Spleen (tissue), 11 donors: ENCODE results near the gene FAM228B. TPM values are rescaled to one million over a fixed set of nuclear protein-coding genes. Genes with fewer than 3 reads are reported as not detected.

Experiments used
- DNase-seq: peaks from one replicate; pipeline ENCODE4 v3.0.0-alpha.2; 2020
- H3K27ac ChIP-seq, 8 donors: fragments of 200-600 bp; sonication (generic) in 7 of 8; 1 replicate in 4 of 8; 2 replicates in 4 of 8; pipeline versions ENCODE4 v1.5.0 to v1.8.0; 2016 to 2021; ENCODE audit warnings: inconsistent platforms in 4 of 8, mild to moderate bottlenecking in 4 of 8, moderate library complexity in 1 of 8
- H3K27me3 ChIP-seq, 7 donors: fragments of 200-600 bp; sonication (generic) in 6 of 7; replicated peaks in 1 of 7; 1 replicate in 4 of 7; 2 replicates in 3 of 7; pipeline versions ENCODE4 v1.5.0 to v1.8.0; 2016 to 2021; ENCODE audit warnings: inconsistent platforms in 3 of 7, mild to moderate bottlenecking in 1 of 7
- H3K36me3 ChIP-seq, 6 donors: fragments of 200-600 bp; sonication (generic) in 5 of 6; 1 replicate in 4 of 6; 2 replicates in 2 of 6; pipeline versions ENCODE4 v1.5.0 to v1.8.0; 2016 to 2021; ENCODE audit warnings: inconsistent platforms in 2 of 6
- H3K4me1 ChIP-seq, 6 donors: fragments of 200-600 bp; sonication (generic) in 5 of 6; 1 replicate in 3 of 6; 2 replicates in 3 of 6; pipeline versions ENCODE4 v1.5.0 to v1.8.0; 2016 to 2021; ENCODE audit warnings: inconsistent platforms in 3 of 6
- H3K4me3 ChIP-seq, 8 donors: fragments of 200-600 bp; sonication (generic) in 7 of 8; 1 replicate in 4 of 8; 2 replicates in 4 of 8; pipeline versions ENCODE4 v1.5.0 to v1.8.0; 2016 to 2021; ENCODE audit warnings: inconsistent platforms in 4 of 8, mild to moderate bottlenecking in 4 of 8, moderate library complexity in 2 of 8
- H3K9me3 ChIP-seq, 8 donors: fragments of 200-600 bp; sonication (generic) in 7 of 8; 1 replicate in 4 of 8; 2 replicates in 4 of 8; pipeline versions ENCODE4 v1.5.0 to v1.8.0; 2016 to 2021; ENCODE audit warnings: inconsistent platforms in 4 of 8
- CTCF ChIP-seq, 11 experiments: fragments of 200-600 bp in 7 of 11; fragments of 450-650 bp in 4 of 11; sonication (generic) in 4 of 11; IDR thresholded peaks in 8 of 11; conservative IDR thresholded peaks in 3 of 11; 1 replicate in 7 of 11; 2 replicates in 4 of 11; pipeline versions ENCODE4 v1.4.0 to v1.8.0; 2016 to 2021; ENCODE audit warnings: antibody characterized with exemption in 11 of 11, inconsistent platforms in 4 of 11, mild to moderate bottlenecking in 1 of 11
- POLR2A ChIP-seq, 3 donors: fragments of 450-650 bp; IDR thresholded peaks; one replicate each; pipeline ENCODE4 v1.5.1; 2017; ENCODE audit warnings: antibody characterized with exemption in 3 of 3, mild to moderate bottlenecking in 1 of 3
- POLR2AphosphoS5 ChIP-seq, 3 donors: sonication (generic); formaldehyde crosslinking; IDR thresholded peaks; one replicate each; pipeline ENCODE4 v1.5.1; 2017; ENCODE audit warnings: antibody characterized with exemption in 3 of 3
- WGBS, 5 donors: extraction: QIAGEN DNeasy Blood & Tissue Kit in 3 of 5; methylation state at CpG; one replicate each; pipeline versions ENCODE4 v1.1.5 to v1.1.7; 2013 to 2018; 5-methylcytosine and 5-hydroxymethylcytosine counted together
- intact Hi-C: fragments of 100-400 bp; cut with DNase I; formaldehyde crosslinking; loops from one replicate; pipeline ENCODE4 v1.15.0; 2023; ENCODE audit warnings: low total_unique reads
- polyA plus RNA-seq, 3 donors: library from polyadenylated mRNA; stranded (reverse); fragments of 200-250 nt; gene quantifications; one replicate each; pipeline ENCODE4 v1.2.1, GENCODE V29; 2013
- total RNA-seq, 7 donors: library from RNA; depleted of rRNA in 3 of 7; stranded (reverse); fragments of >200 nt in 3 of 7; fragmentation: NEBNext Ultra II Directional in 4 of 7; extraction: Animal tissue kit (Norgen Biotek cat#: 25700) in 4 of 7; gene quantifications; one replicate each; pipeline versions ENCODE4 v1.1.0 to v1.2.1, GENCODE V29; 2016 to 2021
- donor health status: healthy with polysubstance abuse.
- donor health status: DM: no; HTN: no; CAD: no; lungs with moderate emphysema.
- donor health status: DM: no; HTN: no; CAD: no.
- donor health status: Bipolar disorder and iron deficiency.
- donor health status: healthy.
- donor health status: DM: no; HTN: no; CAD: no.
- donor health status: DM: yes; HTN: yes; CAD: no.

FAM228B gene
- total and polyA plus RNA-seq, 10 donors = 12.8 to 37.7 (median 29.2) TPM

- DNase-seq = no peak
- TF ChIP-seq POLR2AphosphoS5 (IDR thresholded peaks at IDR 0.05) (no peak), CTCF (IDR thresholded peaks at IDR 0.05 in 8 of 11, conservative IDR thresholded peaks at IDR 0.05 in 3 of 11) (no peak), POLR2A (IDR thresholded peaks at IDR 0.05) (no peak)
- H3K27me3 ChIP-seq = no peaks in the 10 kb centered on the region
- peaks cover 0 to 9% (median 6%) of the 10 kb centered on the region in 8 donors for H3K9me3 ChIP-seq
- no peak overlapping the region for H3K4me3 ChIP-seq
- intact Hi-C loops = no loop called here
- H3K36me3 ChIP-seq = peaks cover 0 to 25% (median 0%) of the 10 kb centered on the region in 6 donors
- peaks cover 0 to 14% (median 6%) of the 10 kb centered on the region in 6 donors for H3K4me1 ChIP-seq
- no peak overlapping the region for H3K27ac ChIP-seq
These were observed 37.5 kb downstream of the FAM228B start for GRCh38 chr2:24160761-24161160.

GRCh38 chr2:24162494-24162893 lies 39.2 kb downstream of the FAM228B start:
- peaks cover 0 to 25% (median 0%) of the 10 kb centered on the region in 6 donors for H3K36me3 ChIP-seq
- TF ChIP-seq CTCF (IDR thresholded peaks at IDR 0.05 in 8 of 11, conservative IDR thresholded peaks at IDR 0.05 in 3 of 11) (no peak), POLR2A (IDR thresholded peaks at IDR 0.05) (no peak), POLR2AphosphoS5 (IDR thresholded peaks at IDR 0.05) (no peak)
- H3K27ac ChIP-seq = no peak overlapping the region
- DNase-seq = no peak
- WGBS, 5 donors = 97 to 100% (median 100%) methylated on average over 1 of the region's 1 CpG
- peaks cover 0 to 14% (median 6%) of the 10 kb centered on the region in 6 donors for H3K4me1 ChIP-seq
- H3K27me3 ChIP-seq = no peaks in the 10 kb centered on the region
- peaks cover 0 to 9% (median 6%) of the 10 kb centered on the region in 8 donors for H3K9me3 ChIP-seq
- no peak overlapping the region for H3K4me3 ChIP-seq
- intact Hi-C loops = no loop called here

- intact Hi-C loops = no loop called here
- H3K4me3 ChIP-seq = no peak overlapping the region
- H3K27me3 ChIP-seq = no peaks in the 10 kb centered on the region
- H3K36me3 ChIP-seq = peaks cover 0 to 20% (median 0%) of the 10 kb centered on the region in 6 donors
- H3K9me3 ChIP-seq = peaks cover 0 to 9% (median 6%) of the 10 kb centered on the region in 8 donors
- no peak for DNase-seq
- no peak overlapping the region for H3K27ac ChIP-seq
- H3K4me1 ChIP-seq = peaks cover 0 to 14% (median 6%) of the 10 kb centered on the region in 6 donors
- TF ChIP-seq CTCF (IDR thresholded peaks at IDR 0.05 in 8 of 11, conservative IDR thresholded peaks at IDR 0.05 in 3 of 11) (no peak), POLR2A (IDR thresholded peaks at IDR 0.05) (no peak), POLR2AphosphoS5 (IDR thresholded peaks at IDR 0.05) (no peak)
- 44 to 63% (median 58%) methylated on average over 2 to 3 of the region's 3 CpGs for WGBS, 5 donors
These were observed 39.9 kb downstream of the FAM228B start for GRCh38 chr2:24163186-24163585.

GRCh38 chr2:24163601-24164000 lies 40.3 kb downstream of the FAM228B start:
- DNase-seq = no peak
- intact Hi-C loops = no loop called here
- WGBS, 5 donors = 67 to 82% (median 77%) methylated on average over 2 of the region's 2 CpGs
- Histone ChIP-seq H3K9me3 (peaks cover 0 to 9% (median 6%) of the 10 kb centered on the region in 8 donors), H3K27ac (no peak overlapping the region), H3K36me3 (peaks cover 0 to 19% (median 0%) of the 10 kb centered on the region in 6 donors), H3K4me1 (peaks cover 0 to 14% (median 6%) of the 10 kb centered on the region in 6 donors), H3K4me3 (no peak overlapping the region), H3K27me3 (no peaks in the 10 kb centered on the region)
- TF ChIP-seq POLR2A (IDR thresholded peaks at IDR 0.05) (no peak), CTCF (IDR thresholded peaks at IDR 0.05 in 8 of 11, conservative IDR thresholded peaks at IDR 0.05 in 3 of 11) (no peak), POLR2AphosphoS5 (IDR thresholded peaks at IDR 0.05) (no peak)
